ENCODE data around the gene THADA.

Gene THADA

GRCh38 chr2:43358410-43359201 lies 237.2 kb downstream of the THADA start:
- DNase-seq (ENCODE audit: low read depth, low spot score): no peak

- no peak for DNase-seq (ENCODE audit: low read depth, low spot score)
These were observed 239.1 kb downstream of the THADA start for GRCh38 chr2:43356774-43357173.

GRCh38 chr2:43355399-43355798 lies 240.4 kb downstream of the THADA start:
- no peak for DNase-seq (ENCODE audit: low read depth, low spot score)

GRCh38 chr2:43349904-43350303 lies 245.9 kb downstream of the THADA start:
- no peak for DNase-seq (ENCODE audit: low read depth, low spot score)

- no peak for DNase-seq (ENCODE audit: low read depth, low spot score)
These were observed 246.8 kb downstream of the THADA start for GRCh38 chr2:43348908-43349661.

- no peak for DNase-seq (ENCODE audit: low read depth, low spot score)
These were observed 248.1 kb downstream of the THADA start for GRCh38 chr2:43347746-43348145.

- no peak for DNase-seq (ENCODE audit: low read depth, low spot score)
These were observed 249.0 kb downstream of the THADA start for GRCh38 chr2:43346602-43347567.

GRCh38 chr2:43345872-43346271 lies 250.0 kb downstream of the THADA start:
- DNase-seq (ENCODE audit: low read depth, low spot score): no peak

- DNase-seq (ENCODE audit: low read depth, low spot score): no peak
These were observed 250.4 kb downstream of the THADA start for GRCh38 chr2:43345391-43345813.

GRCh38 chr2:43344868-43345373 lies 250.9 kb downstream of the THADA start:
- no peak for DNase-seq (ENCODE audit: low read depth, low spot score)

- DNase-seq (ENCODE audit: low read depth, low spot score): no peak
These were observed 252.1 kb downstream of the THADA start for GRCh38 chr2:43343573-43344304.

- no peak for DNase-seq (ENCODE audit: low read depth, low spot score)
These were observed 253.7 kb downstream of the THADA start for GRCh38 chr2:43341959-43342757.

- no peak for DNase-seq (ENCODE audit: low read depth, low spot score)
These were observed 254.9 kb downstream of the THADA start for GRCh38 chr2:43340945-43341356.

GRCh38 chr2:43340066-43340465 lies 255.8 kb downstream of the THADA start:
- DNase-seq (ENCODE audit: low read depth, low spot score): no peak

- DNase-seq (ENCODE audit: low read depth, low spot score): no peak
These were observed 262.1 kb downstream of the THADA start for GRCh38 chr2:43333656-43334144.

- no peak for DNase-seq (ENCODE audit: low read depth, low spot score)
These were observed 262.7 kb downstream of the THADA start for GRCh38 chr2:43333101-43333655.

- no peak for DNase-seq (ENCODE audit: low read depth, low spot score)
These were observed 263.2 kb downstream of the THADA start for GRCh38 chr2:43332653-43333052.

- no peak for DNase-seq (ENCODE audit: low read depth, low spot score)
These were observed 264.4 kb downstream of the THADA start for GRCh38 chr2:43331422-43331821.

GRCh38 chr2:43329637-43330036 lies 266.2 kb downstream of the THADA start:
- DNase-seq (ENCODE audit: low read depth, low spot score): no peak

GRCh38 chr2:43328832-43329231 lies 267.0 kb downstream of the THADA start:
- no peak for DNase-seq (ENCODE audit: low read depth, low spot score)

Data from brain pericyte (primary cell).